Endothelial cell of umbilical vein (primary cell): ENCODE data around the gene DLL3. TPM values are rescaled to one million over a fixed set of nuclear protein-coding genes. Genes with fewer than 3 reads are reported as not detected.

Source experiments
- BruUV-seq: library from RNA; stranded (reverse); fragments of 400-500 nt; replicated peaks from 2 replicates; lab custom pipeline; 2021; lab: Mats Ljungman, UMichigan
- CTCF ChIA-PET: fragments of 300-600, 350-600 bp; sonication (Branson Sonifier 250); formaldehyde crosslinking; loops from one replicate; lab custom pipeline; 2021; ENCODE audit warnings: antibody characterized with exemption, inconsistent platforms; lab: Charles Lee
- POLR2A ChIA-PET: fragments of 300-600, 350-600 bp; sonication (Branson Sonifier 250); formaldehyde crosslinking; loops from one replicate; lab custom pipeline; 2021; ENCODE audit warnings: antibody characterized with exemption, inconsistent platforms; lab: Charles Lee
- DNase-seq: peaks from one replicate; pipeline ENCODE4 v3.0.0-alpha.2; 2011; ENCODE audit warnings: low read depth, low spot score
- FAIRE-seq: peaks from 2 replicates; lab custom pipeline; 2011; peaks lifted over from hg19 to GRCh38; lab: Jason Lieb, UNC
- H2AFZ ChIP-seq: 2 replicates; pipeline ENCODE4 v1.6.0; 2012; ENCODE audit warnings: low read depth, low read length, control low read depth, inconsistent platforms
- H3K27ac ChIP-seq: 2 replicates; pipeline ENCODE4 v1.5.1; 2011; ENCODE audit warnings: low read depth, mild to moderate bottlenecking, control low read depth, low read length, moderate library complexity; ENCODE audit not compliant: insufficient read depth
- H3K27me3 ChIP-seq, 2 experiments: 2 replicates each; pipeline versions ENCODE4 v1.6.0 to v1.6.1; 2011; ENCODE audit warnings: low read length in 2 of 2, mixed read lengths in 1 of 2; ENCODE audit not compliant: control insufficient read depth in 2 of 2, insufficient read depth in 2 of 2
- H3K36me3 ChIP-seq, 2 experiments: 2 replicates in 1 of 2; 3 replicates in 1 of 2; pipeline ENCODE4 v1.5.1; 2011; ENCODE audit warnings: low read length in 2 of 2, mild to moderate bottlenecking in 1 of 2, moderate library complexity in 1 of 2; ENCODE audit not compliant: control insufficient read depth in 2 of 2, insufficient read depth in 2 of 2; ENCODE audit errors: extremely low read depth in 1 of 2
- H3K4me1 ChIP-seq: 3 replicates; pipeline ENCODE4 v1.5.1; 2011; ENCODE audit warnings: mild to moderate bottlenecking, low read length; ENCODE audit not compliant: control insufficient read depth, insufficient read depth; ENCODE audit errors: extremely low read depth
- H3K4me2 ChIP-seq: 2 replicates; pipeline ENCODE4 v1.6.1; 2011; ENCODE audit warnings: low read length, control low read depth, mixed read lengths; ENCODE audit not compliant: insufficient read depth
- H3K4me3 ChIP-seq, 3 experiments: fragments of 200-600 bp in 1 of 3; sonication (generic), shearing (Covaris generic) in 1 of 3; replicated peaks in 1 of 3; 2 replicates each; pipeline ENCODE4 v1.5.1; 2011 to 2016; ENCODE audit warnings: control low read depth in 3 of 3, low read length in 3 of 3, mild to moderate bottlenecking in 2 of 3, inconsistent platforms in 1 of 3, low read depth in 1 of 3, moderate library complexity in 1 of 3; ENCODE audit not compliant: insufficient read depth in 1 of 3
- H3K79me2 ChIP-seq: 2 replicates; pipeline ENCODE4 v1.6.0; 2012; ENCODE audit warnings: low read length, inconsistent platforms; ENCODE audit not compliant: control insufficient read depth, insufficient read depth
- H3K9ac ChIP-seq: replicated peaks from 2 replicates; pipeline ENCODE3; 2011; ENCODE audit warnings: low read length, control low read depth; ENCODE audit not compliant: insufficient read depth; ENCODE audit errors: extremely low read depth
- H3K9me1 ChIP-seq: replicated peaks from 3 replicates; pipeline ENCODE4 v1.6.0; 2011; ENCODE audit warnings: mild to moderate bottlenecking, low read length; ENCODE audit not compliant: control insufficient read depth, insufficient read depth; ENCODE audit errors: extremely low read depth
- H3K9me3 ChIP-seq: replicated peaks from 2 replicates; pipeline ENCODE4 v1.5.1; 2012; ENCODE audit warnings: low read length, inconsistent platforms; ENCODE audit not compliant: control insufficient read depth, insufficient read depth
- H4K20me1 ChIP-seq: replicated peaks from 2 replicates; pipeline ENCODE3; 2011; ENCODE audit warnings: mild to moderate bottlenecking, low read length; ENCODE audit not compliant: control insufficient read depth, insufficient read depth; ENCODE audit errors: extremely low read depth
- CTCF ChIP-seq, 2 donors: IDR thresholded peaks; 1 replicate in 1 of 2; 2 replicates in 1 of 2; pipeline ENCODE4 v1.5.1; 2011; ENCODE audit warnings: low read length in 2 of 2, mild to moderate bottlenecking in 2 of 2, moderate library complexity in 2 of 2, control low read depth in 1 of 2, inconsistent platforms in 1 of 2, low read depth in 1 of 2; ENCODE audit not compliant: insufficient read depth in 1 of 2; ENCODE audit errors: extremely low read depth in 1 of 2
- EZH2 ChIP-seq: IDR thresholded peaks from 2 replicates; pipeline ENCODE4 v1.6.1; 2012; ENCODE audit warnings: borderline replicate concordance, low read depth, mild to moderate bottlenecking, moderate library complexity, low read length, inconsistent platforms; ENCODE audit not compliant: severe bottlenecking
- FOS ChIP-seq: IDR thresholded peaks from 2 replicates; pipeline ENCODE4 v1.6.1; 2011; ENCODE audit warnings: mild to moderate bottlenecking, low read length, moderate library complexity, borderline replicate concordance; ENCODE audit not compliant: insufficient read depth
- GATA2 ChIP-seq: IDR thresholded peaks from 2 replicates; pipeline ENCODE4 v1.7.0; 2011; ENCODE audit warnings: low read depth, mild to moderate bottlenecking, moderate library complexity, mixed read lengths, low read length; ENCODE audit not compliant: insufficient read length, insufficient read depth
- JUN ChIP-seq: IDR thresholded peaks from 2 replicates; pipeline ENCODE4 v1.6.1; 2011; ENCODE audit warnings: borderline replicate concordance, low read depth; ENCODE audit not compliant: insufficient read length, insufficient read depth
- MAX ChIP-seq: IDR thresholded peaks from 2 replicates; pipeline ENCODE4 v1.6.1; 2011; ENCODE audit not compliant: insufficient read depth, insufficient read length
- MYC ChIP-seq: IDR thresholded peaks from one replicate; pipeline ENCODE4 v1.6.1; 2011; ENCODE audit warnings: mild to moderate bottlenecking, low read depth, low read length
- POLR2A ChIP-seq: IDR thresholded peaks from 2 replicates; pipeline ENCODE4 v1.6.1; 2012; ENCODE audit warnings: low read depth, mild to moderate bottlenecking, control low read depth, low read length
- POLR2AphosphoS5 ChIP-seq: IDR thresholded peaks from 2 replicates; pipeline ENCODE4 v1.6.1; 2012; ENCODE audit warnings: low read depth, mild to moderate bottlenecking, control low read depth, low read length, moderate library complexity; ENCODE audit not compliant: insufficient read depth
- dilution Hi-C: fragments of 300-500 bp; cut with MboI; formaldehyde crosslinking; loops from one replicate; pipeline ENCODE4 v1.15.0; 2019; ENCODE audit warnings: low sequenced_read_pairs; ENCODE audit not compliant: extremely low pct_ligation_motif_present
- intact Hi-C: fragments of 100-400 bp; cut with micrococcal nuclease; formaldehyde crosslinking; loops from one replicate; pipeline ENCODE4 v1.10.0; 2022
- polyA plus RNA-seq, 4 experiments: library from polyadenylated mRNA; depleted of rRNA in 3 of 4; stranded (reverse) in 3 of 4; unstranded in 1 of 4; fragments of >200 nt; gene quantifications; 2 replicates each; pipeline versions ENCODE4 v1.2.1 to v1.2.3, GENCODE V29; 2011 to 2012; ENCODE audit warnings: missing spikeins in 1 of 4
- total RNA-seq: library from RNA; stranded (reverse); gene quantifications from 2 replicates; pipeline ENCODE4 v1.2.3, GENCODE V29; 2021

DLL3 gene
- total and polyA plus RNA-seq, 2 donors (not counting 3 experiments of a cell fraction or from before 2014, with no cell fraction given): 0.40 to 0.73 TPM

GRCh38 chr19:39509233-39509632 lies 10.5 kb downstream of the DLL3 start:
- Histone ChIP-seq H3K27me3 (peaks cover 20 to 25% of the 10 kb centered on the region in 2 experiments), H3K9me3 (no peaks in the 10 kb centered on the region), H3K9me1 (no peaks in the 10 kb centered on the region), H3K79me2 (no peaks in the 10 kb centered on the region), H3K4me1 (peaks cover 4% of the 10 kb centered on the region), H3K36me3 (no peaks in the 10 kb centered on the region), H3K27ac (no peak overlapping the region), H2AFZ (no peak overlapping the region), H3K4me2 (no peak overlapping the region), H4K20me1 (no peaks in the 10 kb centered on the region), H3K9ac (no peak overlapping the region), H3K4me3 (no peak overlapping the region)
- no TSS peak for BruUV-seq
- TF ChIP-seq JUN: no peak
- TF ChIP-seq POLR2AphosphoS5: no peak
- no peak for TF ChIP-seq GATA2
- TF ChIP-seq CTCF (IDR thresholded peaks at IDR 0.05; ENCODE audit: extremely low read depth in 1 of 2, insufficient read depth in 1 of 2, low read depth in 1 of 2, low read length in 2 of 2): no peak
- TF ChIP-seq EZH2: no peak
- TF ChIP-seq POLR2A: no peak
- TF ChIP-seq FOS: no peak
- TF ChIP-seq MAX: no peak
- no peak for TF ChIP-seq MYC
- no peak for FAIRE-seq
- no peak for DNase-seq
- dilution Hi-C loops: no loop called here
- intact Hi-C loops: no loop called here
- ChIA-PET POLR2A (no interaction called here), CTCF (no interaction called here)
